Transverse colon (tissue), 4 donors: ENCODE measurements around the gene MAP3K14.

Experiments
- EP300 ChIP-seq: sonication (generic); formaldehyde crosslinking; IDR thresholded peaks from one replicate; pipeline ENCODE4 v1.6.1; 2017; ENCODE audit warnings: antibody characterized with exemption, low read depth
- POLR2A ChIP-seq: fragments of 450-650 bp; IDR thresholded peaks from one replicate; pipeline ENCODE4 v1.6.1; 2016; ENCODE audit warnings: antibody characterized with exemption, mild to moderate bottlenecking, moderate library complexity
- POLR2AphosphoS5 ChIP-seq, 3 donors: sonication (generic); formaldehyde crosslinking; IDR thresholded peaks; one replicate each; pipeline ENCODE4 v1.6.1; 2016; ENCODE audit warnings: antibody characterized with exemption in 3 of 3
- TF ChIP-seq, protein P1 (sequence below), 5 experiments: fragments of 200-600 bp in 3 of 5; fragments of 450-650 bp in 2 of 5; sonication (generic) in 3 of 5; IDR thresholded peaks; 1 replicate in 2 of 5; 2 replicates in 3 of 5; pipeline ENCODE4 v1.5.1; 2016 to 2017; ENCODE audit warnings: antibody characterized with exemption in 5 of 5, inconsistent platforms in 3 of 5, mild to moderate bottlenecking in 2 of 5, moderate library complexity in 1 of 5

DNA sequence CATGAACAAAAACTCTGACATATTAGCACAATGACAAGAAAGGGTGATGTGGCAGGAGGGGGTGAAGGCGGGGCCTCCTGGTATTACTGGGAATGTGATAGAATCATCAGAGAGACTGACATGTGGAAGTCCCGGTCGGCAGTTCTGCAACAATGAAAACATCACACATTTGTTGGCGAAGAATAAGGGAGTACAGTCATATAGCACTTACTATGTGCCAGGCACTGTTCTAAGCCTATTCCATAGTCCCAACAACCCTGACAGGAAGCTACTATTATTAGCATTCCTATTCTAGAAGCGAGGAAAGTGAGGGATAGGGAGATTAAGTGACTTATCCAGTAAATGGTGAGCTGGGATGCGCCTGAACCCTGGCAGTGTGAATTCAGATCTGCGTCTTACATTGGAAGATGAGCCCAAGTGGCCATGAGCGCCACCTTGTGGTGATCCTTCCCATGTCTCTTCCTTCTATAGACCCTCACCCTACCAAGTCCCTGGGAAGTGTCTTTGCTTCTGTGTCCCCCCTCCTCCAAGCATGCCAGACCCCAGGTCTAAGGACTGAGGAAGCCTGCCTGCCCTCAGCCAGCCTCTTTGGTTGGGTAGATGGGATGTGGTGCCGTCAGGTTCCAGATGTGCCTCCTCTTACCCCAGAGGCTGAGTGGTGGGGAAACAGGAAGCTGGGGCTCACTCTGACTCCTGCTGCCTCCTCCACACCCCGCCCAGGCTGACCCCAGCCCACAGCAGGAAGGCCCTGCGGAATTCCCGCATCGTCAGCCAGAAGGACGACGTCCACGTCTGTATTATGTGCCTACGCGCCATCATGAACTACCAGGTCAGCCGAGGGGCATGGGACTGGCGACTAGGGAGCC lies 81.2 kb downstream of the MAP3K14 start:
- TF ChIP-seq, protein P1, sequence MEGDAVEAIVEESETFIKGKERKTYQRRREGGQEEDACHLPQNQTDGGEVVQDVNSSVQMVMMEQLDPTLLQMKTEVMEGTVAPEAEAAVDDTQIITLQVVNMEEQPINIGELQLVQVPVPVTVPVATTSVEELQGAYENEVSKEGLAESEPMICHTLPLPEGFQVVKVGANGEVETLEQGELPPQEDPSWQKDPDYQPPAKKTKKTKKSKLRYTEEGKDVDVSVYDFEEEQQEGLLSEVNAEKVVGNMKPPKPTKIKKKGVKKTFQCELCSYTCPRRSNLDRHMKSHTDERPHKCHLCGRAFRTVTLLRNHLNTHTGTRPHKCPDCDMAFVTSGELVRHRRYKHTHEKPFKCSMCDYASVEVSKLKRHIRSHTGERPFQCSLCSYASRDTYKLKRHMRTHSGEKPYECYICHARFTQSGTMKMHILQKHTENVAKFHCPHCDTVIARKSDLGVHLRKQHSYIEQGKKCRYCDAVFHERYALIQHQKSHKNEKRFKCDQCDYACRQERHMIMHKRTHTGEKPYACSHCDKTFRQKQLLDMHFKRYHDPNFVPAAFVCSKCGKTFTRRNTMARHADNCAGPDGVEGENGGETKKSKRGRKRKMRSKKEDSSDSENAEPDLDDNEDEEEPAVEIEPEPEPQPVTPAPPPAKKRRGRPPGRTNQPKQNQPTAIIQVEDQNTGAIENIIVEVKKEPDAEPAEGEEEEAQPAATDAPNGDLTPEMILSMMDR (IDR thresholded peaks at IDR 0.05) = peak; percentile 71 to 81 (median 78)
- TF ChIP-seq POLR2AphosphoS5 (IDR thresholded peaks at IDR 0.05) (no peak), EP300 (no peak), POLR2A (no peak)
